Mesothelial cell of epicardium (in vitro differentiated cells): ENCODE data around the gene CPT1B. TPM values are rescaled to one million over a fixed set of nuclear protein-coding genes. Genes with fewer than 3 reads are reported as not detected.

Source experiments
- DNase-seq, 2 experiments: peaks; one replicate each; pipeline ENCODE4 v3.0.0; 2021; ENCODE audit warnings: low spot score in 2 of 2; ENCODE audit not compliant: unreplicated experiment in 2 of 2
- H3K27ac Mint-ChIP-seq: 2 replicates; pipeline ENCODE4 v1.8.0; 2021; ENCODE audit warnings: mixed read lengths
- H3K27me3 Mint-ChIP-seq: 2 replicates; pipeline ENCODE4 v1.8.0; 2021; ENCODE audit warnings: low read depth, mixed read lengths
- H3K36me3 Mint-ChIP-seq: 2 replicates; pipeline ENCODE4 v1.8.0; 2021; ENCODE audit warnings: mixed read lengths
- H3K4me1 Mint-ChIP-seq: 2 replicates; pipeline ENCODE4 v1.8.0; 2021; ENCODE audit warnings: mixed read lengths
- H3K4me3 Mint-ChIP-seq: 2 replicates; pipeline ENCODE4 v1.8.0; 2021; ENCODE audit warnings: mild to moderate bottlenecking, moderate library complexity, mixed read lengths
- H3K9me3 Mint-ChIP-seq: 2 replicates; pipeline ENCODE4 v1.8.0; 2021; ENCODE audit warnings: mixed read lengths
- CTCF ChIP-seq: fragments of 200-600 bp; sonication (generic); IDR thresholded peaks from one replicate; pipeline ENCODE4 v1.5.0; 2021; ENCODE audit warnings: antibody characterized with exemption; ENCODE audit not compliant: unreplicated experiment
- total RNA-seq: library from RNA; stranded (reverse); gene quantifications from 3 replicates; pipeline ENCODE4 v1.2.1, GENCODE V29; 2021

CPT1B gene
- total RNA-seq: 109 to 112 TPM (median 111 TPM) in 3 replicates

GRCh38 chr22:50577987-50578775, at the start of gene CPT1B:
Gene CPT1B (minus strand): TSS chr22:50578427. CDS start chr22:50577915, 512 bp downstream.
- Mint-ChIP-seq H3K9me3 (no peaks in the 10 kb centered on the region), H3K36me3 (no peaks in the 10 kb centered on the region), H3K4me3 (no peak within 1 kb of the TSS), H3K27ac (no peak within 1 kb of the TSS), H3K4me1 (peaks cover under 1% of the 10 kb centered on the region), H3K27me3 (no peaks in the 10 kb centered on the region)
- no peak for DNase-seq
- no peak for TF ChIP-seq CTCF

GRCh38 chr22:50626850-50627641, 48.8 kb upstream of the CPT1B start:
- Mint-ChIP-seq H3K9me3 (no peaks in the 10 kb centered on the region), H3K27ac (peak overlapping the region; percentile 59)
- TF ChIP-seq CTCF: no peak

GRCh38 chr22:50626314-50626849, 48.2 kb upstream of the CPT1B start:
- H3K27ac Mint-ChIP-seq: no peak overlapping the region
- no peaks in the 10 kb centered on the region for H3K9me3 Mint-ChIP-seq
- H3K36me3 Mint-ChIP-seq: no peaks in the 10 kb centered on the region
- H3K4me1 Mint-ChIP-seq: peaks cover 30% of the 10 kb centered on the region
- no peaks in the 10 kb centered on the region for H3K27me3 Mint-ChIP-seq
- peak overlapping the region; percentile 63 for H3K4me3 Mint-ChIP-seq
- no peak for DNase-seq
- no peak for TF ChIP-seq CTCF

More at GRCh38 chr22:50626850-50627641, 48.8 kb upstream of the CPT1B start:
- Mint-ChIP-seq H3K4me1 (peaks cover 28% of the 10 kb centered on the region), H3K27me3 (no peaks in the 10 kb centered on the region), H3K4me3 (peak overlapping the region; percentile 71), H3K36me3 (no peaks in the 10 kb centered on the region)
- no peak for DNase-seq

GRCh38 chr22:50625568-50626313, 47.5 kb upstream of the CPT1B start:
- H3K9me3 Mint-ChIP-seq: no peaks in the 10 kb centered on the region
- no peak for DNase-seq

More at GRCh38 chr22:50625568-50626313, 47.5 kb upstream of the CPT1B start:
- Mint-ChIP-seq H3K4me3 (no peak overlapping the region), H3K36me3 (no peaks in the 10 kb centered on the region), H3K4me1 (peaks cover 36% of the 10 kb centered on the region), H3K27ac (no peak overlapping the region), H3K27me3 (no peaks in the 10 kb centered on the region)
- no peak for TF ChIP-seq CTCF
